Measurements from ENCODE around the gene TMEM165.

GRCh38 chr4:55395218-55395528 lies 584 bp upstream of the TMEM165 start:
- TF ChIP-seq, protein P1, sequence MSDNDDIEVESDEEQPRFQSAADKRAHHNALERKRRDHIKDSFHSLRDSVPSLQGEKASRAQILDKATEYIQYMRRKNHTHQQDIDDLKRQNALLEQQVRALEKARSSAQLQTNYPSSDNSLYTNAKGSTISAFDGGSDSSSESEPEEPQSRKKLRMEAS (IDR thresholded peaks at IDR 0.05; ENCODE audit: insufficient read depth, insufficient read length) = no peak
- no peak for TF ChIP-seq POLR2AphosphoS5 (IDR thresholded peaks at IDR 0.05; ENCODE audit: insufficient read depth, low read depth, low read length)

Measured in endothelial cell of umbilical vein (primary cell).